HG03025 (cell line): ENCODE results near the gene KRT28.
"Not testable (repeated sequence)": the region's sequence is repeated elsewhere in the genome, so short reads cannot be mapped to it uniquely, and the experiment has no call there.

Source experiments
- ATAC-seq: cut with Tn5 transposase; IDR thresholded peaks from one replicate; pipeline ENCODE4 v1.9.1; 2021; ENCODE audit warnings: mild to moderate bottlenecking, moderate library complexity; ENCODE audit not compliant: unreplicated experiment, low FRiP score

KRT28 gene

GRCh38 chr17:40791111-40791510 lies 8.6 kb downstream of the KRT28 start:
- no peak for ATAC-seq

- ATAC-seq = no peak
Measured at GRCh38 chr17:40782450-40782849, 17.3 kb downstream of the KRT28 start, which contains the start of gene KRT27. KRT27 (minus strand) TSS chr17:40782550; CDS start chr17:40782493, 57 bp downstream.

DNA sequence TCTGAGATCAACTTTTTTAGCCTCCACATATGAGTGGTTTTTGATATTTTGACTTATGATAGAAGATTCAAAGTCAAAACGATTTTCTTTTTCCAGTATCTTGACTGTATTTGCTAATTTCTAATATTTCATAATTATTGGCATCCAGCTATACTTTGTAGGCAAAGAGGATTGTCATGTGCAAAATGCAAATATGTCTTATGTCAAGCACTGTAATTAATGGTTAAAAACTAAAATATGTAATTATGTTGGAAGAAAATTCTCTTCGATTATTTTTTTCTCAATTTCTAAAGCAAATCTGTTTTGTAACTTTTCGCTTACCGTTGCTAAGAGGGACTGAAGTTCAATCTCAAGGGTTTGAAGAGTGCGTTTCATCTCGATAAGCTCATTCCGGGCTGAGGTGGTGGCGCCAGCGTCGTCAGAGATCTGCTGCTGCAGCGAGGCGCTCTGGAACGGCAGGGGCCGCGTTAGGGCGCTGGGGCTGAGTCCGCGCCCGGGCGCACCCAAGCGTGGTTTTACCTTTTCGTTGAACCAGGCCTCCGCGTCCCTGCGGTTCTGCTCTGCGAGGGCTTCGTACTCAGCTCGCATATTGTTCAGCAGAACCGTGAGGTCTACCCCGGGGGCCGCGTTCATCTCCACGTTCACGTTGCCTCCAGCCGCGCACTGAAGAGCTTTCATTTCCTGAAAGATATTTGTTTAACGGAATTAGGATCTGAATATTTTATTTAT lies 20.4 kb downstream of the KRT28 start:
- no peak for ATAC-seq

- ATAC-seq = no peak
Measured at GRCh38 chr17:40778461-40778860, 21.3 kb downstream of the KRT28 start.

DNA sequence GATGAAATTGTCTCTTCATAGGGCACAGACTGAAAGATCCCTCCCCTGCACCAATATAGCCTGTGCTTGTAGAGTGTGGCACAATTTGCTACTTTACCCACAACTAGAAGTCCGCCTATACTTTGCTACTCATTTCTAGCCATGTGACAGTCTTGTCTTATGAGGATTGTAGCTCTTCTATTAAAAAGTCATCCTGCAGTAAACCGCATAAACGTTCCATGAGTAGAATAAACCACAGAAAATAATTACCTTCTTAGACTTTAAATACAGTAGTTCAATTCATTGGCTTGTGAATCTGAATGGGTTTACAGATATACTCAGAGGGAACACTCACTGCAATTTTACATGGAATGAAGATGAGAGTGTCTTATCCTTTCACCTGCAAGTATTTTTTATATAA lies 21.8 kb downstream of the KRT28 start:
- ATAC-seq = no peak

DNA sequence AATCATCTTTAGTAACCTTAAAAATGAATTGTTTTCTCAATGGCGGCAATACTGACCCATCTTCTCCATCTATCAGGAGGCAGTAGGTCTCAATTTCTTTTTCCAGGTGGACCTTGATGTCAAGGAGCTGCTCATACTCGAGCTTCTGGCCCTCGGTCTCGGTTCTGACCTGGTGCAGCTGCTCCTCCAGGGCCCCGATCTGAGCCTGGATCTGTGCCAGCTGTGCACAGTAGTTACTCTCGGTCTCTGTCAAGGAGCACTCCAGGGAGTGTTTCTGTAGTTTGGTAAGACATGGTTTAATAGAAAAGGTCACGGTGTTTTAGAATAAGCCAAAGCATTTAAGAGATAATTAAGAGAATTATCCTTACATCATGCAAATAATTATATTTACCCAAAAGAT lies 22.3 kb downstream of the KRT28 start:
- no peak for ATAC-seq

DNA sequence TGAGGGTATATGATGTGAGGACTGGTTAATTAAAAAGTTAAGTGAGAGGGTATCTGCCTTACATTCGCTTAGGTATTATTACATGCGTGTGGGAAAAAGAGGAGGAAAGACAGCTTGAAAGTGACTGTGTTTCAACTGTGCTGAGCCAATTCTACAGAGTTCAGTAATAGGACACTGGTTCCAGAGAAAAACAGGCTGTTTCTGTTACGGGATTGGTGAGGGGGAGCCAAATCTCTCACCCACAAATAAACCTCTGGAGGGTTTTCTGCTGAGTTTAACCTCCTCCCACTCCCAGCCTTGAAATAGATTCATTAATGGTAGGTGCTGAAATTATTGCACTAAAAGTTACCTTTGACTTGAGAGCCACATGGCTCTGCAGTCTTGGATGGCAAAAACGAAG lies 23.8 kb downstream of the KRT28 start:
- no peak for ATAC-seq

- no peak for ATAC-seq
Measured at GRCh38 chr17:40772101-40772500, 27.7 kb downstream of the KRT28 start, which contains the start of gene KRT26. KRT26 (minus strand) TSS chr17:40772201; CDS start chr17:40772113, 88 bp downstream.

- ATAC-seq = no peak
Measured at GRCh38 chr17:40765657-40766056, 34.1 kb downstream of the KRT28 start.

GRCh38 chr17:40763752-40764151 lies 36.0 kb downstream of the KRT28 start:
- ATAC-seq = no peak

DNA sequence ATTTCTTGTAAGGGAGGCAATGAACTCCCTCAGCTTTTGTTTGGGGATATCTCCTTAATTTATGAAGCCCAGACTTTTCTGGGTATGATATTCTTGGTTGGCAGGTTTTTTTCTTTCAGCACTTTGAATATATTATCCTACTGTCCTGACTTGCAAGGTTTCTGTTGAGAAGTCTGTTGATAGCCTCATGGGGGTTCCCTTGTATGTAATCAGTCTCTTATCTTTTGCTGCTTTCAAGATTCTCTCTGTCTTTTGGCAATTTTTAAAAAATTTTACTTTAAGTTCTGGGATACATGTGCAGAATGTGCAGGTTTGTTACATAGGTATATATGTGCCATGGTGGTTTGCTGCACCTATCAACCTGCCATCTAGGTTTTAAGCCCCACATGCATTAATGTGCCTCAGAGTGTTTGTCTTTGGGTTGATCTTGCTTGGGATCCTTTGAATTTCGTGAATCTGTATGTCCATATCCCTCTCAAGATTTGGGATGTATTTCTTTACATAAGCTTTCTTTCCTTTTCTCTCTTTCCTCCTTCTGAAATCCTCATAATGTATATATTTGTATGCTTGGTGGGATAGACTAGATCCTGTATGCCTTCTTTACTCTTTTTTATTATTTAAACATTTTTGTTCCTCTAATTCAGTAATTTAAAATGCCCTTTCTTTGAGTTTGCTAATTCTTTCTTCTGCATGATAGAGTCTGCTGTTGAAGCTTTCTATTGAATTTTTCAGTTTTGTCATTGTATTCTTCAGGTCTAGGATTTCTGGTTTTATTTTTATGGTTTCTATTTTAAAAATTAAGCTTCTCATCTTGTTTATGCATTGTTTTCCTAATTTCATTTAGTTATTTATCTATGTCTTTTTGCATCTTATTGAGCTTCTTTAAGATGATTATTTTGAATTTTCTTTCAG lies 39.4 kb downstream of the KRT28 start:
- ATAC-seq = no peak

GRCh38 chr17:40755231-40755630 lies 44.5 kb downstream of the KRT28 start, which contains the start of gene KRT25:
KRT25 (minus strand) TSS chr17:40755331; CDS start chr17:40755271, 60 bp downstream.
- no peak for ATAC-seq

DNA sequence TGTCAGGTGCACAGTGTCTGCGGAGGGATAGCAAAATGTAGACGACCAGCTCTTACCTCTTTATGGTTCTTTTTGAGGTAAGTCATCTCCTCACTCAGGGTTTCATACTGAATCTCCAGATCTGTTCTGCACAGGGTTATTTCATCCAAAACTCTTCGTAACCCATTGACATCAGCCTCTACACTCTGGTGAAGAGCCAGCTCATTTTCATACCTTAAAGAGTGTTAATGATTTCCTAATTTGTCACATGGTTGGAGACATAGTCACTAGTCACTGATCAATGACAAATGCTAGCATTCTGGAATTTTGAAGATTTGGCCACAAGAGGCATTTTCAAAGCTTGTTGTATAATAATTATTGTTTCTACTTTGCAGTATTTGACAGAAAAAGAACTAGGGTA lies 46.0 kb downstream of the KRT28 start:
- no peak for ATAC-seq

GRCh38 chr17:40751065-40751464 lies 48.7 kb downstream of the KRT28 start:
- no peak for ATAC-seq

- no peak for ATAC-seq
Measured at GRCh38 chr17:40750391-40750790, 49.4 kb downstream of the KRT28 start.

DNA sequence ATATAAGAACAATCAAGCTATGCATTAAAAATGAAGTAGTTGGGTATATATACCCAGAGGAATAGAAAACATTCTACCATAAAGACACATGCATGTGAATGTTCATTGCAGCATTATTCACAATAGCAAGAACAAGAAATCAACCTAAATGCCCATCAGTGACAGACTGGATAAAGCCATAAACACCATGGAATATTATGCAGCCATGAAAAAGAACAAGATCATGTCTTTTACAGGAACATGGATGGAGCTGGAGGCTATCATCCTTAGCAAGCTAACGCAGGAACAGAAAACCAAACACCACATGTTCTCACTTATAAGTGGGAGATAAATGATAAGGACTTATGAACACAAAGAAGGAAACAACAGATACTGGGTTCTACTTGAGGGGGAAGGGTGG lies 51.1 kb downstream of the KRT28 start:
- ATAC-seq = not testable (repeated sequence)
